ENCODE measurements around the gene CACNA1G. TPM values are rescaled to one million over a fixed set of nuclear protein-coding genes. Genes with fewer than 3 reads are reported as not detected.
A peak's percentile ranks its signal among the peaks of the same experiment; 100 is the strongest.

The CACNA1G gene
- total RNA-seq, 1 experiment from 2014 or later, result 0.04 TPM

DNA sequence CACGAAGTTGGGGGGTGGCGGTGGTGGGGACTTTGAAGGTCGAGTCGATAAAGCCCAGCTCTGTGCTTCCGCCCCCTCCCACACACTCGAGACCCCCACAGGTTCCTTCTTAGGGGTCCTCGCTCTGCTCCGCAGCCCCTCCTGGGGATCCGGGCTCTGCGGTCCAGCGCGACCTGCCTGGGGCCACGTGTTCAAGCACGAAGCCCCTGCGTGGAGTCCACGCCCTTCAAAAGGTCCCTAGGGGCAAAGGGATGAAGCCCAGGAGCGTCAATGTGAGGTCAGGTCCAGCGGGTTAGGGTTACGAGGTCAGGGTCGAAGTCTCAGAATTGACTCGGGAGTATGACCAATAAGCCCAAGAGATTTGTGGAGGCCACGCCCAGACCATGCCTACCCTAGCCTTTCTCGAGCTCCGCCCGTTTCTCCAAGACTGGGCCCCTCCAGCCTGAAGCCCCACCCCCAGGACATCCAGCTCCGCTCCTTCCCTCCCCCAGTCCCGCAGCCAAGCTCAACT, 786 bp upstream of the CACNA1G start:
- no peaks in the 10 kb centered on the region for H3K36me3 ChIP-seq (ENCODE audit: low read depth, low read length)
- H3K9ac ChIP-seq (ENCODE audit: low read length), result no peak overlapping the region
- ChIA-PET CTCF (interaction anchor here (0.6 to 0.8 kb wide), 2 partner anchors 9 to 137 kb away, joined by 3 to 4 read pairs; no protein-coding TSS in a partner anchor), POLR2A (ENCODE audit: unreplicated experiment) (interaction anchor here (0.5 kb wide), 1 partner anchor 135 kb away, joined by 3 read pairs; no protein-coding TSS in a partner anchor)
- H3K79me2 ChIP-seq (ENCODE audit: low read length), result no peaks in the 10 kb centered on the region
- intact Hi-C loops (cut with micrococcal nuclease), result loop anchor here (5.0 kb wide), 1 partner anchor 73 kb away; the partner anchor contains the start of gene ABCC3
- no peak overlapping the region for H3K27ac ChIP-seq (ENCODE audit: low read length)
- no peaks in the 10 kb centered on the region for H3K9me3 ChIP-seq (ENCODE audit: low read length)
- peak overlapping the region; percentile 56 for H3K4me3 ChIP-seq (ENCODE audit: low read length)
- DNase-seq, result peak; percentile 35
- BruUV-seq (replicated peaks), result no TSS peak
- H4K20me1 ChIP-seq (ENCODE audit: low read length), result no peaks in the 10 kb centered on the region
- peak overlapping the region; percentile 42; the same call in 1 of the 2 replicates for H2AFZ ChIP-seq (ENCODE audit: low read length)
- no peaks in the 10 kb centered on the region for H3K9me2 ChIP-seq (replicated peaks; ENCODE audit: low read length)
- ATAC-seq, result peak; percentile 45
- H3K27me3 ChIP-seq (ENCODE audit: low read length), result peaks cover 30% of the 10 kb centered on the region
- peaks cover 12% of the 10 kb centered on the region for H3K4me1 ChIP-seq (ENCODE audit: insufficient read depth, low read length)
- H3K4me2 ChIP-seq (ENCODE audit: low read length), result peak overlapping the region; percentile 75
- no peaks in the 10 kb centered on the region for H3F3A ChIP-seq (ENCODE audit: low read length, unreplicated experiment)
- no peak for TF ChIP-seq EZH2 (IDR thresholded peaks at IDR 0.05; ENCODE audit: low read length, unreplicated experiment)
- TF ChIP-seq, protein P1, sequence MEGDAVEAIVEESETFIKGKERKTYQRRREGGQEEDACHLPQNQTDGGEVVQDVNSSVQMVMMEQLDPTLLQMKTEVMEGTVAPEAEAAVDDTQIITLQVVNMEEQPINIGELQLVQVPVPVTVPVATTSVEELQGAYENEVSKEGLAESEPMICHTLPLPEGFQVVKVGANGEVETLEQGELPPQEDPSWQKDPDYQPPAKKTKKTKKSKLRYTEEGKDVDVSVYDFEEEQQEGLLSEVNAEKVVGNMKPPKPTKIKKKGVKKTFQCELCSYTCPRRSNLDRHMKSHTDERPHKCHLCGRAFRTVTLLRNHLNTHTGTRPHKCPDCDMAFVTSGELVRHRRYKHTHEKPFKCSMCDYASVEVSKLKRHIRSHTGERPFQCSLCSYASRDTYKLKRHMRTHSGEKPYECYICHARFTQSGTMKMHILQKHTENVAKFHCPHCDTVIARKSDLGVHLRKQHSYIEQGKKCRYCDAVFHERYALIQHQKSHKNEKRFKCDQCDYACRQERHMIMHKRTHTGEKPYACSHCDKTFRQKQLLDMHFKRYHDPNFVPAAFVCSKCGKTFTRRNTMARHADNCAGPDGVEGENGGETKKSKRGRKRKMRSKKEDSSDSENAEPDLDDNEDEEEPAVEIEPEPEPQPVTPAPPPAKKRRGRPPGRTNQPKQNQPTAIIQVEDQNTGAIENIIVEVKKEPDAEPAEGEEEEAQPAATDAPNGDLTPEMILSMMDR (conservative IDR thresholded peaks at IDR 0.05; ENCODE audit: low read depth, low read length), result no peak
- TF ChIP-seq EZH2phosphoT487 (IDR thresholded peaks at IDR 0.05; ENCODE audit: borderline replicate concordance, low read length), result no peak

- Histone ChIP-seq H3K4me2 (ENCODE audit: low read length) (peak overlapping the region; percentile 75), H3K9me3 (ENCODE audit: low read length) (no peaks in the 10 kb centered on the region), H2AFZ (ENCODE audit: low read length) (peak overlapping the region; percentile 34; the same call in 1 of the 2 replicates), H3K9me2 (replicated peaks; ENCODE audit: low read length) (no peaks in the 10 kb centered on the region), H3K36me3 (ENCODE audit: low read depth, low read length) (no peaks in the 10 kb centered on the region), H3K79me2 (ENCODE audit: low read length) (no peaks in the 10 kb centered on the region), H3K27ac (ENCODE audit: low read length) (no peak overlapping the region), H4K20me1 (ENCODE audit: low read length) (no peaks in the 10 kb centered on the region), H3K4me1 (ENCODE audit: insufficient read depth, low read length) (peaks cover 12% of the 10 kb centered on the region), H3K9ac (ENCODE audit: low read length) (no peak overlapping the region), H3K27me3 (ENCODE audit: low read length) (peaks cover 30% of the 10 kb centered on the region), H3K4me3 (ENCODE audit: low read length) (peak overlapping the region; percentile 56), H3F3A (ENCODE audit: low read length, unreplicated experiment) (no peaks in the 10 kb centered on the region)
- intact Hi-C loops (cut with micrococcal nuclease), result loop anchor here (5.0 kb wide), 1 partner anchor 71 kb away; the partner anchor contains the start of gene ABCC3
- POLR2A ChIA-PET (ENCODE audit: unreplicated experiment), result interaction anchor here (0.6 kb wide), 2 partner anchors 58 to 133 kb away, joined by 4 to 9 read pairs; no protein-coding TSS in a partner anchor
- TF ChIP-seq, protein P1 (conservative IDR thresholded peaks at IDR 0.05; ENCODE audit: low read depth, low read length), result no peak
- TF ChIP-seq EZH2 (IDR thresholded peaks at IDR 0.05; ENCODE audit: low read length, unreplicated experiment) (peak; percentile 99), EZH2phosphoT487 (IDR thresholded peaks at IDR 0.05; ENCODE audit: borderline replicate concordance, low read length) (peak; percentile 84; the same call in 1 of the 2 replicates)
- no peak for ATAC-seq
- CTCF ChIA-PET, result interaction anchor here (0.5 kb wide), 2 partner anchors 12 to 36 kb away, joined by 3 read pairs; no protein-coding TSS in a partner anchor
- DNase-seq, result no peak
- no TSS peak for BruUV-seq (replicated peaks)
Observed at GRCh38 chr17:50560931-50561745, 623 bp downstream of the CACNA1G start.

Measured in PC-3 (cell line).